ENCODE data around the gene TFDP2. TPM values are rescaled to one million over a fixed set of nuclear protein-coding genes. Genes with fewer than 3 reads are reported as not detected.
"Not testable (repeated sequence)": the region's sequence is repeated elsewhere in the genome, so short reads cannot be mapped to it uniquely, and the experiment has no call there.

The TFDP2 gene
- total RNA-seq, 2 experiments from 2014 or later, result 21.2 to 22.8 TPM

GRCh38 chr3:141929341-141929995 is 219.9 kb downstream of the TFDP2 start:
- CTCF ChIA-PET, result no interaction called here
- H3K4me3 Mint-ChIP-seq, result no peak overlapping the region

GRCh38 chr3:141928631-141929270 is 220.6 kb downstream of the TFDP2 start:
- Mint-ChIP-seq H3K36me3 (ENCODE audit: low read depth) (peaks cover 30% of the 10 kb centered on the region), H3K27ac (no peak overlapping the region), H3K9me3 (no peaks in the 10 kb centered on the region), H3K27me3 (no peaks in the 10 kb centered on the region), H3K4me3 (no peak overlapping the region), H3K4me1 (no peaks in the 10 kb centered on the region)
- POLR2A ChIA-PET, result no interaction called here
- no peak for DNase-seq
- CTCF ChIA-PET, result no interaction called here

More at GRCh38 chr3:141929341-141929995, 219.9 kb downstream of the TFDP2 start:
- Mint-ChIP-seq H3K27ac (no peak overlapping the region), H3K9me3 (no peaks in the 10 kb centered on the region), H3K27me3 (no peaks in the 10 kb centered on the region), H3K36me3 (ENCODE audit: low read depth) (peaks cover 27% of the 10 kb centered on the region), H3K4me1 (no peaks in the 10 kb centered on the region)
- POLR2A ChIA-PET, result no interaction called here
- DNase-seq, result no peak

DNA sequence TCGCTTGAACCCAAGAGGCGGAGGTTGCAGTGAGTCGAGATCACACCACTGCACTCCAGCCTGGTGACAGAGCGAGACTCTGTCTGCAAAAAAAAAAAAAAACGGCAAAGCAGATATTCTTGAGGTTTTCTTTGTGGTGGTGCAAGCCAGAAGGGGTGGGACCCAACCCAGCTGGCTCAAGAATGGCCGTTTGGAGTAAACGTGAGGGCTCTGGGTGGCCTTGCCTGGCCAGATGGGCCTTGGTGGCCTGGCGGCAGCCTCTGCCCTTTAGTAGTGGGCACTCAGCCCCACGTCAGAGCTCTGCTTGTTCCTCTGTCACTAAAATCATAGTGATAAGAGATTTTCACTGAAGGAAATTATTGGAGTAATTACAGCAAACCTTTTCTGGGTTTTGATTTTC is 222.4 kb downstream of the TFDP2 start:
- no peak overlapping the region for H3K4me3 Mint-ChIP-seq
- no peaks in the 10 kb centered on the region for H3K27me3 Mint-ChIP-seq
- H3K4me1 Mint-ChIP-seq, result no peaks in the 10 kb centered on the region
- ChIA-PET POLR2A (no interaction called here), CTCF (interaction anchor here (1.4 kb wide), 1 partner anchor 14 kb away, joined by 5 read pairs; no protein-coding TSS in a partner anchor)
- no peak for DNase-seq
- no peak overlapping the region for H3K27ac Mint-ChIP-seq
- no peaks in the 10 kb centered on the region for H3K9me3 Mint-ChIP-seq
- peaks cover 44% of the 10 kb centered on the region for H3K36me3 Mint-ChIP-seq (ENCODE audit: low read depth)

DNA sequence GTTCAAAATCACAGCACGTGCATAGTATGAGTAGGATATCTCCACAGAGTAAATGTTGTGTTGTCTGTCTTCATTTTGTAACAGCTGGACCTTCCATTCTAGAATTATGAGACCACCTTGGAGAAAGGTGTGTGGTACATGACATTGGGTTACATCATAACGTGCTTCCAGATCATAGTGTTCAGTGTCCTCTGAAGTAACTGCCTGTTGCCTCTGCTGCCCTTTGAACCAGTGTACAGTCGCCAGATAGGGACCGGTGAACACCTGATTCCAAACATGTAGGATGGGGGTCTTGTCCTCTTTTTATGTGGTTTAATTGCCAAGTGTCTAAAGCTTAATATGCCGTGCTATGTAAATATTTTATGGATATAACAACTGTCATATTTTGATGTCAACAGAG is 223.7 kb downstream of the TFDP2 start:
- H3K4me3 Mint-ChIP-seq, POLR2A ChIA-PET, H3K27me3 Mint-ChIP-seq, H3K4me1 Mint-ChIP-seq, H3K27ac Mint-ChIP-seq, H3K9me3 Mint-ChIP-seq, DNase-seq: not testable (repeated sequence)
- CTCF ChIA-PET, result interaction anchor here (2.2 kb wide), 1 partner anchor 13 kb away, joined by 7 read pairs; no protein-coding TSS in a partner anchor
- H3K36me3 Mint-ChIP-seq (ENCODE audit: low read depth), result peaks cover 51% of the 10 kb centered on the region

DNA sequence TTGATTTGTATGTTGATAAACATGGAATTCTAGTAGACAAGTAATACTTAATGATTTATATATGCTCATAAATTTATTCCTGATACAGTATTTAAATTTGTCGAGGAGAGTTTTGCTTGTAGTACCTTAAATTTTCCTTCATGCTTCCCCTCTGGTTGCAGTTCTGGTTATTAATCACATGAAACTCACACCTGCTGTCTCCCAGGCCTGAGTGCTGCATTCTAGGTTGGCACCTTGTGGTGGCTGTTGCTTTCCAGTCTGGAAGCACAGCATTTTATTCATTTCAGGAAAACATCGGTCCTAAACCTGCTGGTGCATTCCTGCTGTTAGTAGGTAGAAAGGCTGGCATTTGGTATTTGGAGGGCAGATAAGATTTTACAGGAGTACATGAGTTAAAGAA is 228.0 kb downstream of the TFDP2 start:
- H3K27ac Mint-ChIP-seq, result no peak overlapping the region
- peaks cover 4% of the 10 kb centered on the region for H3K4me1 Mint-ChIP-seq
- ChIA-PET POLR2A (no interaction called here), CTCF (no interaction called here)
- peaks cover 54% of the 10 kb centered on the region for H3K36me3 Mint-ChIP-seq (ENCODE audit: low read depth)
- DNase-seq, result no peak
- H3K9me3 Mint-ChIP-seq, result no peaks in the 10 kb centered on the region
- H3K4me3 Mint-ChIP-seq, result no peak overlapping the region
- no peaks in the 10 kb centered on the region for H3K27me3 Mint-ChIP-seq

DNA sequence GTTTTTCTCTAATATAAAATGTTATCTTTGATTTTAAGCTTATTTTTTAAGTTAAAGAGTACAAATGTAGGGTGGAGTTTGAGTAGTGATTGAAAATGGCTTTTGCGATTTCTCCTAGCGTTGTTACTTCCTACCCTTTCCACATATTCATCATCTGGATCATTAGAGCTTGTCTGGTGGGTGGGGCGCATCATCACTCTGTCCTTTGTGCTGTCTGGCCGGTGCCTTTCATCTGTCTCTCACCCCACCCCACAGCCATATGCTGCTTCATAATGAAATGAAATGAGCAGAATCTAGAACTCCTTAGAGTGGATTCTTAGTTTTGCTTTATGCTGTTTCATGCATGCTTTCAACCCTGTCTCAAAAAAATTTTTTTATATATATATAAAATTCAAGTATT is 228.6 kb downstream of the TFDP2 start:
- ChIA-PET CTCF (no interaction called here), POLR2A (no interaction called here)
- peaks cover 4% of the 10 kb centered on the region for H3K4me1 Mint-ChIP-seq
- H3K36me3 Mint-ChIP-seq (ENCODE audit: low read depth), result peaks cover 52% of the 10 kb centered on the region
- H3K9me3 Mint-ChIP-seq, result no peaks in the 10 kb centered on the region
- H3K27ac Mint-ChIP-seq, result no peak overlapping the region
- H3K27me3 Mint-ChIP-seq, result no peaks in the 10 kb centered on the region
- DNase-seq, result peak; percentile 9
- no peak overlapping the region for H3K4me3 Mint-ChIP-seq

DNA sequence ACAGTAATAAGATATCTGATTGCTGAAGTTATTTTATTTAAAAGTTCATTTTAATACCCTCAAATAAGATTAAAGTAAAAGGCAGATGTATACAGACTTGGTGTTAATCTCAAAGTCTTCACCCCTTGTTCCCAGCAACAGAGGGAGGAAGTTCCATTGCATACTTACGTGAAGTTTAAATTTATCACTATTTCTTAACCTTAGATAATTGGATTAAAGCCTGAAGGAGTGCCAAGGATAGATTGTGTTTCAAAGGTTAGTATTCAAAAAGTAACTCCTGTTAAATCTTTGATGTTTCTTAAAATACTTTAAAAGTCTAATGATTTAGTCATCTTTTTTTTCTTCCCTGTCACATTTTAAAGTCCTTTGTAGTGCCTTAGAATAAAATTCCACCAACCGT is 233.6 kb downstream of the TFDP2 start:
- no peaks in the 10 kb centered on the region for H3K27me3 Mint-ChIP-seq

GRCh38 chr3:141915016-141915415 is 234.3 kb downstream of the TFDP2 start:
- peaks cover 53% of the 10 kb centered on the region for H3K36me3 Mint-ChIP-seq (ENCODE audit: low read depth)
- no peaks in the 10 kb centered on the region for H3K27me3 Mint-ChIP-seq
- DNase-seq, result no peak
- ChIA-PET CTCF (interaction anchor here (0.8 to 2.7 kb wide), 5 partner anchors 20 to 455 kb away, joined by 3 to 14 read pairs (median 3); no protein-coding TSS in a partner anchor), POLR2A (no interaction called here)
- peaks cover 7% of the 10 kb centered on the region for H3K9me3 Mint-ChIP-seq
- no peak overlapping the region for H3K27ac Mint-ChIP-seq
- H3K4me3 Mint-ChIP-seq, result no peak overlapping the region
- H3K4me1 Mint-ChIP-seq, result peaks cover 4% of the 10 kb centered on the region

More for the DNA sequence above, 233.6 kb downstream of the TFDP2 start:
- H3K4me3 Mint-ChIP-seq, result no peak overlapping the region
- ChIA-PET POLR2A (no interaction called here), CTCF (no interaction called here)
- peaks cover 5% of the 10 kb centered on the region for H3K4me1 Mint-ChIP-seq
- no peak for DNase-seq
- peaks cover 7% of the 10 kb centered on the region for H3K9me3 Mint-ChIP-seq
- H3K36me3 Mint-ChIP-seq (ENCODE audit: low read depth), result peaks cover 54% of the 10 kb centered on the region
- no peak overlapping the region for H3K27ac Mint-ChIP-seq

DNA sequence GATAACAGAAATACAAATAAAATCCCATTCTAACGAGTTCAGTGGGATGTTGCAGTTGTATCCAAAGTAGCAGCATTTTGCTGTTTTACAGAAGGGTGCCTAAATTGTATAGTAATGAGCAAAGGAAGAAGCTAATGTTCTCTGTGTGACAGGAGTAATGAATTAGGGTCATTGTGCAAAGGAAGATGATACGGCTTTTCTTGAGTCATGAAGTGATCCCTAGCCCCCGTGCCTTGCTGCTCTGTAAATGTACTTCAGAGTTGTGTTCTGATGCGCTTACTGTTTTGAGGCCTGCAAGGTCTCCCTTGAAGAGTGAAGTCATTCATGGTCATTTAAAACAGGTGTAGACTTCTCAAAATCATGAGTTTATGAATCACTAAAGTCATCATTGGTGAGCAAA is 235.0 kb downstream of the TFDP2 start:
- Mint-ChIP-seq H3K27ac (no peak overlapping the region), H3K4me1 (peaks cover 4% of the 10 kb centered on the region), H3K9me3 (peaks cover 7% of the 10 kb centered on the region), H3K27me3 (no peaks in the 10 kb centered on the region), H3K36me3 (ENCODE audit: low read depth) (peaks cover 58% of the 10 kb centered on the region), H3K4me3 (no peak overlapping the region)
- ChIA-PET CTCF (interaction anchor here (0.8 to 2.7 kb wide), 14 partner anchors 11 to 454 kb away, joined by 3 to 14 read pairs (median 6); no protein-coding TSS in a partner anchor), POLR2A (interaction anchor here (1.7 kb wide), 1 partner anchor 176 kb away, joined by 12 read pairs; the partner anchor contains the start of gene RNF7)
- DNase-seq, result no peak

- Mint-ChIP-seq H3K4me3 (no peak overlapping the region), H3K27me3 (no peaks in the 10 kb centered on the region), H3K9me3 (peaks cover 7% of the 10 kb centered on the region), H3K4me1 (peaks cover 4% of the 10 kb centered on the region), H3K36me3 (ENCODE audit: low read depth) (peaks cover 66% of the 10 kb centered on the region), H3K27ac (no peak overlapping the region)
- ChIA-PET CTCF (interaction anchor here (0.6 to 2.7 kb wide), 34 partner anchors 10 to 608 kb away, joined by 3 to 24 read pairs (median 4); partner anchors contain the start of genes ATP1B3, GRK7 and RNF7), POLR2A (interaction anchor here (0.8 to 1.7 kb wide), 2 partner anchors 38 to 175 kb away, joined by 3 to 12 read pairs; partner anchors contain the start of gene RNF7)
- DNase-seq, result peak; percentile 58
Measured at GRCh38 chr3:141913150-141913811, 236.1 kb downstream of the TFDP2 start.

GRCh38 chr3:141909986-141910385 is 239.4 kb downstream of the TFDP2 start:
- H3K27ac Mint-ChIP-seq, H3K27me3 Mint-ChIP-seq, H3K9me3 Mint-ChIP-seq, POLR2A ChIA-PET, DNase-seq, H3K4me1 Mint-ChIP-seq, H3K4me3 Mint-ChIP-seq: not testable (repeated sequence)
- CTCF ChIA-PET, result interaction anchor here (1.6 kb wide), 1 partner anchor 172 kb away, joined by 10 read pairs; the partner anchor contains the start of gene RNF7
- peaks cover 69% of the 10 kb centered on the region for H3K36me3 Mint-ChIP-seq (ENCODE audit: low read depth)

DNA sequence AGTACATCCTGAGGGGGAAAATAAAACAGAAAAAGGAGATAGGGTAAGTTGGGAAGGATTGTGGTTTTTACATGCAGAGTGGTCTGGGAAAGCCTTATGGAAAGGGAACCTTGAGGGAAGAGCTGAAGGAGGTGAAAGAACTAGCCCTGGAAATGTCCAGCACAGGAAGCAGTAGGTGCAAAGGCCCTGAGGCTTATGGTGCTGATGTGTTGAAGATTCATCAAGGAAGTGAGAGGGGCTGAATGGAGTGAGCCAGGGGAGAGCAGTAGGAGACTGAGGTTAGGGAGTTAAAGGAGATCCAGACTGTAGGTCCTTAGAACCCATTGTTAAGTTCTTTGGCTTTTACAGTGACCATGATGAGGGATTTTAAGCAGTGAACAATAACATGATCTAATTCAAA is 239.9 kb downstream of the TFDP2 start:
- Mint-ChIP-seq H3K9me3 (peaks cover 7% of the 10 kb centered on the region), H3K36me3 (ENCODE audit: low read depth) (peaks cover 69% of the 10 kb centered on the region), H3K27ac (no peak overlapping the region), H3K4me1 (peaks cover 10% of the 10 kb centered on the region), H3K4me3 (no peak overlapping the region), H3K27me3 (no peaks in the 10 kb centered on the region)
- CTCF ChIA-PET, result interaction anchor here (1.2 to 1.6 kb wide), 3 partner anchors 32 to 171 kb away, joined by 3 to 10 read pairs (median 6); partner anchors contain the start of gene RNF7
- POLR2A ChIA-PET, result interaction anchor here (1.0 kb wide), 1 partner anchor 34 kb away, joined by 3 read pairs; no protein-coding TSS in a partner anchor
- no peak for DNase-seq

DNA sequence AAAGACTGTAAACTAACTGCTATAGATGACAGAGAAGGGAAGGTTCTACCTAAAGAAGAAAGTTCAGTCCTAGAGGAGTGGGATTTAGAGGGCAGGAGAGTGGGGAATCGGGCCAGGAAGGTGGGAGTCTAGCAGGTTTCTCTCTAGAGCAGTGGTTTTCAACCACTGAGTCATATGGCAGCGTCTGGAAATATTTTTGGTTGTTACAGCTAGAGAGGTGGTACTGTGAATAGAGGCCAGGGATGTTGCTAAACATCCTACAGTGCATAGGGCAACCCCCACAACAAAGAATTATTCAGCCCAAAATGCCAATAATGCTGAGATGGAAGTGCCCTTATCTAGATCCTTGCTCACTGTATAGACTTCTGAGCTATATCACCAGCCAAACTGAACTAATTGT is 244.2 kb downstream of the TFDP2 start:
- Mint-ChIP-seq H3K9me3 (peaks cover 10% of the 10 kb centered on the region), H3K27ac (peak overlapping the region; percentile 21), H3K27me3 (no peaks in the 10 kb centered on the region), H3K4me1 (peaks cover 24% of the 10 kb centered on the region), H3K4me3 (no peak overlapping the region), H3K36me3 (ENCODE audit: low read depth) (peaks cover 60% of the 10 kb centered on the region)
- no peak for DNase-seq
- ChIA-PET POLR2A (interaction anchor here (1.2 to 1.5 kb wide), 2 partner anchors 12 to 167 kb away, joined by 3 read pairs; partner anchors contain the start of gene RNF7), CTCF (no interaction called here)

Measured in activated CD4-positive, alpha-beta memory T cell treated with anti-CD3 and anti-CD28 coated beads, Interleukin-2, amount 10 ng/mL, durations not matched to agents 7 days and 5 days (primary cell).